Coronary artery (tissue), 2 donors: ENCODE results near the gene CACNA2D2.

ENCODE experiments used
- DNase-seq: peaks from one replicate; pipeline ENCODE4 v3.0.0-alpha.2; 2017; ENCODE audit warnings: low spot score
- H3K27ac ChIP-seq, 2 donors: fragments of 200-600 bp; sonication (generic); one replicate each; pipeline ENCODE4 v1.5.1; 2016 to 2019
- H3K4me3 ChIP-seq: fragments of 200-600 bp; sonication (generic); 2 replicates; pipeline ENCODE4 v1.5.1; 2016; ENCODE audit warnings: mild to moderate bottlenecking, moderate library complexity
- TF ChIP-seq, protein P1 (sequence below): fragments of 200-600 bp; sonication (generic); IDR thresholded peaks from one replicate; pipeline ENCODE4 v1.5.1; 2019; ENCODE audit warnings: antibody characterized with exemption

Gene CACNA2D2

DNA sequence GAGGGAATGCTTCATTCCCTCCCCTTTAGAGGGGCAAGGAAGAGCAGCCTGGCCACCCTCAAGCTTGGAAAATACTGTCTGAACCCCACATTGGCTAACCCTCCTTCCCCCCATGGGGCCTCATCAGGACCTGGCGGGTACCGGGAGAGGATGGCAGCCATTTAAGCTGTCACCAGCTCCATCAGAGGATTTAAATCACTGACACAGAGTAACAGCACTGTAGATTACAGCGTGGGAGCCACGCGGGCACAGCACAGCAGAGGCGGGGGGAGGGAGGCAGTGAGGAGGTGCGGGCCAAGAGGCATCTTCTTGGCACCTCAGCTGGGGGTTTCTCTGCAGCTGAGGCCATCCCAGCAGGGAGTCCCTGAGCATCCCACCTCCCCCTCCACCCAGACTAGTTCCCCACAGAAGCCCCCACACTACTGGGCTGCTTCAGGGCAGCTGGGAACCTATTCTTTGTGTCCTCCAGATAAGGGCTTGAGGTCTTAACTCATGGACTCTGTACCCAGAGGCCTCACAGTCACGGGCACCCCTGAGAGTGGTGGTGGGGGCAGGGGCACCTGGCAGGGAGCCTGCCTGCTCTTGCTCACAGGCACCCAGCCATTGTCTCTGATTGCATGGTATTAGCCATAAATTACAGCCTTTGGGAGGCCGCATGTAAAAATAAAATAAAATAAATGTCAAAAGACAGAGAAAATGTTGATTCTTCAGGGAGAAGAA is 21.9 kb upstream of the CACNA2D2 start:
- Histone ChIP-seq H3K27ac (no peak overlapping the region), H3K4me3 (no peak overlapping the region)
- TF ChIP-seq, protein P1, sequence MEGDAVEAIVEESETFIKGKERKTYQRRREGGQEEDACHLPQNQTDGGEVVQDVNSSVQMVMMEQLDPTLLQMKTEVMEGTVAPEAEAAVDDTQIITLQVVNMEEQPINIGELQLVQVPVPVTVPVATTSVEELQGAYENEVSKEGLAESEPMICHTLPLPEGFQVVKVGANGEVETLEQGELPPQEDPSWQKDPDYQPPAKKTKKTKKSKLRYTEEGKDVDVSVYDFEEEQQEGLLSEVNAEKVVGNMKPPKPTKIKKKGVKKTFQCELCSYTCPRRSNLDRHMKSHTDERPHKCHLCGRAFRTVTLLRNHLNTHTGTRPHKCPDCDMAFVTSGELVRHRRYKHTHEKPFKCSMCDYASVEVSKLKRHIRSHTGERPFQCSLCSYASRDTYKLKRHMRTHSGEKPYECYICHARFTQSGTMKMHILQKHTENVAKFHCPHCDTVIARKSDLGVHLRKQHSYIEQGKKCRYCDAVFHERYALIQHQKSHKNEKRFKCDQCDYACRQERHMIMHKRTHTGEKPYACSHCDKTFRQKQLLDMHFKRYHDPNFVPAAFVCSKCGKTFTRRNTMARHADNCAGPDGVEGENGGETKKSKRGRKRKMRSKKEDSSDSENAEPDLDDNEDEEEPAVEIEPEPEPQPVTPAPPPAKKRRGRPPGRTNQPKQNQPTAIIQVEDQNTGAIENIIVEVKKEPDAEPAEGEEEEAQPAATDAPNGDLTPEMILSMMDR, result no peak
- DNase-seq, result no peak

DNA sequence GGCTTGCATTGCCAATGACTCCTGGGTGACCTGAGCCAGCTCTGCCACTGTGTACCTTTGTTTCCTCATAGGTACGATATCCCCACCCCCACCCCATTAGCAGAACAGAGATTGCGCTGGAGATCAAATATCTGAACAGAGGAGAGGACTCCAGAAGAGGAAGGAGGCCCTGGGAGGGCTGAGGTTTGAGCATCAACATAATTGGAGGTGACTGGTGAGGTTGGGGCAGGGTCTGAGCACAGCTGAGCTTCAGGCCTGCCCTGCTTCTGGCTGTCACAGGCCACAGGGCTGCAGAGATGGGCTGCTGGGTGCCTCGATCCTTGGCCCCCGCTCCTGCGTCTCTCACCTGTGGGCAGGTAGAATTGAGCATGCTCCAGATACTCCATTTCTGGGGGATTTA is 21.3 kb upstream of the CACNA2D2 start:
- H3K27ac ChIP-seq, result no peak overlapping the region
- no peak overlapping the region for H3K4me3 ChIP-seq
- DNase-seq, result no peak
- TF ChIP-seq, protein P1, result no peak

DNA sequence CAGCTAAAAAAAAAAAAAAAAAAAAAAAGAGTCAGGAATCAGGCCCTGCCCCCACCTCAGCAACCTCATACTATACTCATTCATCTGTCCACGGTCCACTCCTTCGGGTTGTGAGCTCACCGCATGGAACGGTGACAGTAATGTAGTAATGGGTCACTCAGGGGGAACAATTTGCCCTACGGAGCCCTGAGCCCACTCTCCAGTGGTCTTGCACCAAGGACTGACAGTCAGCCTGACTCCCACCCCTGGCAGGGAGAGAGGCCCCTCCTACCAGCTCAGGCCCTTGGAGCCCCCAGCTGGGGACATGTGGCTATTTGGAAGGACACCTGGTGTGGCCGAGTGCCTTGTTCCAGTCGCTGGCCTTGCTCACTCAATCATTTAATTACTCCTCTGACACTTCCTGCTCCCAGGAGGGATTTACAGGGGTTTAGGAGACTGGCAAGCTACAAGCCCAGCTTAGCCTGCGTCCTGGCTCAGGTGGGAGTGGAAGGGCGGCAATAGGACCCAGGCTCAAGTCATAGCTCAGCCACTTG is 19.9 kb upstream of the CACNA2D2 start:
- Histone ChIP-seq H3K4me3 (no peak overlapping the region), H3K27ac (no peak overlapping the region)
- TF ChIP-seq, protein P1, result no peak
- no peak for DNase-seq

DNA sequence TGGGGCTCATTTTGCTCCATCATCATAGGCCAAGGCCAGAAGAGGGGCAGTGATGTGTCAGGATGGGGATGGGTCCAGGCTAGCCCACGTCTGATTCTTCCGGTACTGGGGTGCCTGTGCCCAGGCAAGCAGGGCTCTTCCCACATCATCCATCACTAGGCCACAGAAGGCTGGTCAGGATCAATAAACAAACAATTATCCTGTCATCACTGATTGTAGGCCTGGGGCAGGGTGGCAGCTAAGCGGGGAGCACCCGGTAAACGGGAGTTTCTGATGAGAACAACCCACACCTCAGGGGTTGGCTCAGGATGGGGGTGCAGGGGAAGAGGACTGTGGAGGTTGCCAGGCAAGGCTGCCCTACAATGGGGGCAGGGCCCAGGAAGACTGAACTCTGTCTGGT is 18.1 kb upstream of the CACNA2D2 start:
- no peak for DNase-seq
- Histone ChIP-seq H3K4me3 (no peak overlapping the region), H3K27ac (no peak overlapping the region)
- TF ChIP-seq, protein P1, result no peak

DNA sequence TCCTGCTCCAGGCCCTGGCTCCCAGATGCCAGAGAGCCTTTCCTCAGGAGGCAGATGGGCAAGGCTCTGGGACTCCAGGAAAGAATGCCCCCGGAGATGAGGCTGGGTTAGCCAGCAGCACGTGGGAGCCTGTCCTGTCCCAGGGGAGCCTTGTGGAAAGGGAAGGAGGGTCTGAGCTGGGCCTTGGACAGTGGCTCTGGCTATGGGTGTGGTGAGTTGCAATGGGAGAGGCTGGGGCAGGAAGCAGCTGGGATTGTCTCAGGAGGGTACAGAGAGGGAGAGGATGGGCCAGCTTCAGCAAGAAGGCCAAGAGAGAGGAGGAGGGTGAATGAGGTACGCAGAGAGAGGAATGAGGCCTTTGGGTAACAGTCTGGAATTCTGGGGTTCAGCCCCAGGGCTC is 17.4 kb upstream of the CACNA2D2 start:
- H3K27ac ChIP-seq, result no peak overlapping the region
- DNase-seq, result no peak
- TF ChIP-seq, protein P1, result no peak
- no peak overlapping the region for H3K4me3 ChIP-seq

DNA sequence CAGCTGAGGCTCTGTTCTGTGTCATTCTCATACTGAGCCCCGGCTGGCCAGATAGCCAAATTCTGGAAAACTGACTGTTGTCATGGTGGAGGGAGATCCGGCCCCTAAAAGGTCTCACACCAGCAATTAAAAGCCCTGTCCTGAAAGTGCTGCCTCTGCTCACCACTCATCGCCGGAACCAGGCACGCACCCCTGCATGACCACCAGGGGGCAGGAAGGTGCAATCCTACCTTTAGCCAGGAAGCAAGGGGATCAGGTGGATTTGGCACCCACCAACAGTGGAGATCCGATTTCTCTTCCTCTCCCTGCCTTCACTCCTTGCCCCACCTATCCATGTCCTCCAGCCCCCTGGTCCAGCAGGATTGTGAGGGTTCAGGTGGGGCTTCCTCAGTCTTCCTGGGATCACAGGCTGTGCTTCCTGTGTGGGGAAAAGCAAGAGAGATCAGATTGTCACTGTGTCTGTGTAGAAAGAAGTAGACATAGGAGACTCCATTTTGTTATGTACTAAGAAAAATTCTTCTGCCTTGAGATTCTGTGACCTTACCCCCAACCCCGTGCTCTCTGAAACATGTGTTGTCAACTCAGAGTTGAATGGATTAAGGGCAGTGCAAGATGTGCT is 16.1 kb upstream of the CACNA2D2 start:
- Histone ChIP-seq H3K27ac (no peak overlapping the region), H3K4me3 (no peak overlapping the region)
- DNase-seq, result no peak
- TF ChIP-seq, protein P1, result peak; percentile 67

DNA sequence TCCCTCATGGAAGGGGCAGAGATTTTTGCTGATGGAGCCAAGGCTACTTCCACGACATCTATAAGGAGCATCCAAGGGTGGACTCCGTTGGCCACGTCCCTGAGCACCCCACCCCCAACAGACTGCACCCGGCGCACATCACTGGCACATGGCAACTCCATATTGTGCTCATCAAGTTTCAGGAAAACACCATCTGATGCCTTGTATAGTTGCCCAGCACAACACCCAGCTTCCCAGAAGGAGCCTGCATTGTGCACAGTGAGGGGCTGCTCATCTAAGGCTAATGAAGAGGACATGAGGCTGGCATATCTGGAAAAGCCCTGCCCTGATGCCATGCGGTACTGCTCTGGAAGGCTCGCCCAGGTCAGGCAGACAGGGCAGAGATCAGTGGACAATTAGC is 15.0 kb upstream of the CACNA2D2 start:
- no peak for DNase-seq
- H3K4me3 ChIP-seq, result no peak overlapping the region
- no peak overlapping the region for H3K27ac ChIP-seq
- TF ChIP-seq, protein P1, result no peak
